Measurements from ENCODE around the gene USP15.

The USP15 gene

GRCh38 chr12:62259993-62260732 is at the start of gene USP15:
Gene USP15, plus strand, starts transcription at chr12:62260404. Its CDS starts 11 bp downstream, at chr12:62260415.
- TF ChIP-seq CTCF (IDR thresholded peaks at IDR 0.05): peak; percentile 25
- Histone ChIP-seq H3K4me3 (peak within 1 kb of the TSS; percentile 95), H3K27ac (peak within 1 kb of the TSS; percentile 93 to 98)
- DNase-seq (ENCODE audit: low spot score): peak; percentile 98

GRCh38 chr12:62210422-62210821 is 49.8 kb upstream of the USP15 start:
- H3K4me3 ChIP-seq: no peak overlapping the region
- peak; percentile 69 for TF ChIP-seq CTCF (IDR thresholded peaks at IDR 0.05)
- no peak overlapping the region for H3K27ac ChIP-seq
- DNase-seq (ENCODE audit: low spot score): no peak

GRCh38 chr12:62211510-62211909 is 48.7 kb upstream of the USP15 start:
- Histone ChIP-seq H3K27ac (no peak overlapping the region), H3K4me3 (no peak overlapping the region)
- no peak for TF ChIP-seq CTCF (IDR thresholded peaks at IDR 0.05)
- no peak for DNase-seq (ENCODE audit: low spot score)

GRCh38 chr12:62214846-62215245 is 45.4 kb upstream of the USP15 start:
- DNase-seq (ENCODE audit: low spot score): no peak
- no peak for TF ChIP-seq CTCF (IDR thresholded peaks at IDR 0.05)
- Histone ChIP-seq H3K4me3 (no peak overlapping the region), H3K27ac (peak overlapping the region in 1 of 2 donors; percentile 27)

- H3K27ac ChIP-seq: peak overlapping the region in 1 of 2 donors; percentile 69
- H3K4me3 ChIP-seq: no peak overlapping the region
- DNase-seq (ENCODE audit: low spot score): no peak
- TF ChIP-seq CTCF (IDR thresholded peaks at IDR 0.05): no peak
These were observed 44.7 kb upstream of the USP15 start for GRCh38 chr12:62215506-62215905.

- TF ChIP-seq CTCF (IDR thresholded peaks at IDR 0.05): no peak
- no peak overlapping the region for H3K4me3 ChIP-seq
- DNase-seq (ENCODE audit: low spot score): no peak
- no peak overlapping the region for H3K27ac ChIP-seq
These were observed 42.6 kb upstream of the USP15 start for GRCh38 chr12:62217466-62218194.
